Activated CD8-positive, alpha-beta memory T cell treated with anti-CD3 and anti-CD28 coated beads, Interleukin-2, amount 50 U/mL, for 1 hour (primary cell): ENCODE results near the gene TMEM140.
A peak's percentile ranks its signal among the peaks of the same experiment; 100 is the strongest.
"Not testable (repeated sequence)": the region's sequence is repeated elsewhere in the genome, so short reads cannot be mapped to it uniquely, and the experiment has no call there.

Experiments used
- DNase-seq: peaks from one replicate; pipeline ENCODE4 v3.0.0-alpha.2; 2020; ENCODE audit errors: extremely low read depth

Gene TMEM140

GRCh38 chr7:135194494-135195095, 46.7 kb downstream of the TMEM140 start:
- no peak for DNase-seq

DNA sequence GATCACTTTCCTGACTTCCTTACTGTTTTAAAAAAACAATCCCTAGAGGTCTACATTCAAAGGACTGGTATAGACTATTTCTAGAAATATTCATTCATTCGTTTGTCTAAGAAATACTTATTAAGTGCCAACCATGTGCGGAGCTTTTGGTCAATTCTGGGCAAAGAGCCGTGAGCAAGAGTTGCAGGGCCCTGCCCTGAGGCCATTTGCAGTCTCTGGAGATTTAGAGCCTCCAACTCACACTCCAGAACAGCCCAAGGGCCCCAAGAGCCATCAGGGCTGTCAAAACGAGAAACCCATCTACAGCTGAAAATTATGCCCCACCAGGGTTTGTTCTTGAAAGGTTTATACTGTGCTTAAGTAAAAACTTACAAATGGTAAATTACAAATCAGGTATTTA, 47.3 kb downstream of the TMEM140 start:
- DNase-seq: no peak

DNA sequence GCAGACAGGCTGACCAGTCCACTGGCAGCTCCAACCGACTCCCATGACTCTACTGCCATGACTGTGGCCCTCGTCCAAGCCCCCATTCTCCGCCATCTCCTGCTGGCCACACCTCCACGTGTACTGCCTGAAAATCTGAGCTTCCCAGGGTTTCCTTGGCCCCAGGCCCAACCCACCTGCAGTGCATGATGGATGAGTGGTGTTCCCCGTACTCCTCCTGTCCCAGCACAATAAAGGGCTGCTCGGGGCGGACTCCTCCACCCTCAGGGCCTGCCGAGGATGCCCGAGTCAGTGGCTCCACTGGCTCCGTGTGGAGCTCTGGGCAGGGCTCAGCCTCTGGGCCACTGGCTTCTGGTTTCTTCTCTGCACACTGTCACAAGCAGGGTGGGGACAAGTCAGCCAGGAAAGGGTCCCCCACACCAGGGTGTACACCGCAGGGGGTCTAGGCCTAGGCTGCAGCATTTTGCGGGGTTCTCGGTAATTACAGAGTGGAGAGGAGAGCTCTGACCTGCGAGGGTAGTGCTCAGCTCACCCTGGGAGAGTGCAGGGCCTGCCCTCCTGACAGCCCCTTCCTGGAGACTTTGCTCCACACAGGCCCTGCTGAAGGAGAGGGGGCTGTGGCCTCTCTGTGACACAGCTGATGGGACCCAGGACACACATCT, 48.2 kb downstream of the TMEM140 start:
- no peak for DNase-seq

DNA sequence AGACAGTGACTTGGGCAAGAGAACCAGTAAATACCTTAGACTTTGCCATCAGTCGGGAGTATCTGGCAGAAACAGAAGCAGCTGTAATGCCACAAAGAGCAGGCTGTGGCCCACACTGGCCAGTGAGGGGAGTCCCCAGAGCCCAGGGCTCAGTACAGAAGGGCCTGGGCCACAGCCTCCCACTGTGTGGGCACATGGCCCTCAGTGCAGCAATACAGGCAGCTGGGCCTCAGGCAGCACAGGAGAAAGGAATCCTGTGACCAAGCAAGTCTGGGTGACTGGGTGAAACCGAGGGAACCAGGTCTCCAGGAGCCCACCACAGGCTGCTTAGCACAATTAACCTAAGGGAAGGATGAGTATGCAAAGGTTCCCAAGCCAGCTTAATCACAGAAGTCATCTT, 49.5 kb downstream of the TMEM140 start:
- DNase-seq: no peak

- DNase-seq: no peak
Measured at GRCh38 chr7:135197906-135198655, 50.2 kb downstream of the TMEM140 start.

DNA sequence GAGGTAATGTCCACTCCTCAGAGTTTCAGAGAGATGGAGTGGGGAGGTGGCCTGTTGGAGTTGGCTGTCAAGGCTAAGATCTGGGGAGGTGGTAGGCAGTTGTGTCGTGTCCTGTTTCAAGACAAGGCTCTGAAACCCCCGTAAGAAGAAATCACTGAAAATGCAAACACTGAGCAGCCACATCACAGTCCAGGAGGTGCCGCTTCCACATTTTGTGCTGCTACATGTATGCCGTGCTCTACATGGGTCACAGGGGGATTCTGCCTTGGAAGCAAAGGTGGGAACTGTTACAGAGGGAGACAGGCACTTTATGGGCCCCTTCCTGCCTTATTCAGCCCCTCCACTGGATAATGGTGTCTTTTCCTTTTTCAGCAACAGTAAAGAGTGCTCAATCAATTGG, 51.6 kb downstream of the TMEM140 start:
- no peak for DNase-seq

DNA sequence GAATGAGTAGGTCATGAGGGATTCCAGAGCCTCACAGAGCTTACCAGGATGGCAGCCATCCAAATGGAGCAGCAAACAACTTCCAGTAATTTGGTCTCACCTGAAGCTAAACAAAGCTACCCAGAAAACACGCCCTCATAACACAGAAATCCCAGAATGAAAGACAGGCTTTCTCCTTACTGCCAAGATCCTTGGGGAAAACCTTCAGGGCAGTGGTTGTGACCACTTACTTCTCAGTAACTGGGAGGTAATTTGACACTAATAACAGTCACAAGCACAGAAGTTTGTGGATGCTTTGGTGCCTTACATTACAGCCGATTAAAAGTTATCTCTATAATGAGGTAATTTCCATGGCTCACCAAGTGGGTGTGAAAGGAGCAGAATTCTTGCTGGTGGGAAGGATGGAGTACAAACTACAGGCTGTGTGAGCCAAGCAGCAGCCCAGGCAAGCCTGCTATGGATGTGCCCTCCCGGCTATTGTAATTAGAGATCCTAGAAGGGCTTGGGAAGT, 53.0 kb downstream of the TMEM140 start:
- no peak for DNase-seq

DNA sequence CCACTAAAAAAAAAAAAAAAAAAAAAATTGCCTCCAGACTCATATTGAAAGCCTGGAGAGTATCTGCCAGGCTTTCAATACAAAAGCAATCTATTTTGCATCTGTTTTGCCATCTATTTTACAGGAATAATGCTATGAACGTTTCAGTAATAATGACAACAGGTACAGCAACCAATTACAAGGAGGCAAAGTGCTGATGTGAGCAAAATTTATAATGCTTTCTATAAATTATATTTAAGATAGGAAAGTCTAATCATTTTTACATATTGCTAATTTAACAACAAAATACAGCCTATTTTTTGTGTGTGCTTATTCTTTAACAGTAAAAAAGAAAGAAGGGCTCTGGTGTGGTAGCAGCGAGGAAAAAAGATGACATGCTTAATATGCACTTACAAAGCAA, 53.5 kb downstream of the TMEM140 start:
- DNase-seq: no peak

GRCh38 chr7:135204341-135204749, 56.5 kb downstream of the TMEM140 start:
- no peak for DNase-seq

GRCh38 chr7:135204876-135205275, 57.0 kb downstream of the TMEM140 start:
- DNase-seq: no peak

GRCh38 chr7:135205850-135206249, 58.0 kb downstream of the TMEM140 start:
- no peak for DNase-seq

DNA sequence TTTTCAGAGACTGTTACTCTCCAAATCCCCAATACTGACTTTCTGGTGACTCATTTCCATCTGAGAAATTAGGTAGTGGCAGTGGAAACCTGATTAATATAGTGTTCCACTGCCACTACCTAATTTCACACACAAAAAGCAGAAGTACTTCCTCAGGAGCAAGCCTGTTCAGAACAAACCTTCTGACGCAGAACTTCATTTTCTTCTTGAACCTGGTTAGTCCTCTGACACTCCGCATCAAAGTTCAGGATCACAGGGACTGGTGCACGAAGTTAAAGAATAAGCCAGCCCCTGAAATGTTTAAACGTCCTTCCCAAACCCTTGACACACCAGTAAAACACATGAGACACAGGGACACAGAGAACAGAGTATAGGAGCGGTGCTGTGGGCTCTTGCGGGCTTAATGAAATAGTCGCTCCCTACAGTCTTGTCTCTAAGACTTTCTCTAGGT, 59.1 kb downstream of the TMEM140 start:
- DNase-seq: no peak

GRCh38 chr7:135207406-135208101, 59.7 kb downstream of the TMEM140 start:
- no peak for DNase-seq

DNA sequence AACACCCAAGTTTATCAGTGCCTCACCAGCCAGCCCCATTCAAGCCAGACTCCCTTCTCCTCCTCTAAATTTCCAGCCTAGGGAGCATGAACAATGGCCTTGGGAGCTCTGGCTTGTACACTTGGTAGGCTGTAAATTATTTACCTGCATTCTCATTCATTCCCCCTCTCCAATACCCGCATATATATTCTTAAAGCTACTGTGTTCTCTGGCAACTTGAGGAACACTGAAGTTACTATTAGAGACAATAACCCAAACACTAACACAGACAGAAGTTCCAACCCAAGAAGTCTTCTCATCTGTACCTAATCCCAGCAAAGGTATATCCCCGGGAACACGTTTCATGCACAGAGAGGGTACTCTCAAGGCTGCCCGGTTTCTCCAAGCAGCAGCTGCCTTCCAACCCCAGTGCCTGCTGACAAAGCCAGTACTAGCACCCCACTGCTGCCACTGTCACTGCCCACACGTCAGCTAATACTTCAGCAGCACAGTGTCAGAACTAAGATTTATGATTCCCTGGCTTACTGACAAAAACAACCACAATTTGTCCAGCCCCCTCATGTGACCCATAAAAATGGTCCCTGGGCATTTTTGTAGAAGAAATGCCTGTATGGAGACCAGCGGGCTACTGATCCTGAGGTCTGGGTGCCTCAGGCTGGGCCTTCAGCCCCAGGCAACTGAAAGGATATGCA, 60.4 kb downstream of the TMEM140 start:
- no peak for DNase-seq

DNA sequence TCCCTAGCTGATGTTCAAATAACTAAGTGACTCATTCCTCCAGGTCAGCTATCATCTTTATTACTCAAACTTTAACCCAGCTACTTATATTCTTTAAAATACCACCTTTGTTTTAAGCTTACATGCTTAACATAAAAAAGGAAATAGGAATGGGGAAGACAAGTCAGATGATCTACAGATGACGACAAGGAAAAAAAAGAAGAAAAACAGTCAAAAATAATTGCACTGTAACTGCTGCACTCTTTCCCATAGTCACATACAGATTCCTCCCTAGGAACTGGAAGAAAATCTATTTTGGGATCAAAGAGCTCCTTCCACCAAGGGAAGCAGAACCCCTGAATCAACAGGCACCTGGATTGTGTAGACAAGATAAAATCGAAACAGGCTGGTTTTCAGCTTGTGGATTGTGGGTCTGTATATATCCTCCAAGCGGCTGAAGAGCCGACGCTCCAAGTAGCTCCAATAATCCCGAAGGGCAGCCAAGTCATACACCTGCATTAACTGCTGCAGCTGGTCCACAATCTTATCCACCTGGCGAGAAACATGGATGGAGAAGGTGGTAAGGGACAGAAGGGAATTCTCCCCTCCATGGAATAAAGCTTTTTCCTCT, 61.5 kb downstream of the TMEM140 start:
- no peak for DNase-seq

GRCh38 chr7:135210888-135211178, 63.0 kb downstream of the TMEM140 start:
- DNase-seq: no peak

GRCh38 chr7:135211179-135211945, 63.5 kb downstream of the TMEM140 start, which contains the start of gene WDR91:
WDR91 (minus strand) TSS chr7:135211526; CDS start chr7:135211502, 24 bp downstream.
- DNase-seq: peak; percentile 84

- not testable (repeated sequence) for DNase-seq
Measured at GRCh38 chr7:135211946-135212685, 64.2 kb downstream of the TMEM140 start.

DNA sequence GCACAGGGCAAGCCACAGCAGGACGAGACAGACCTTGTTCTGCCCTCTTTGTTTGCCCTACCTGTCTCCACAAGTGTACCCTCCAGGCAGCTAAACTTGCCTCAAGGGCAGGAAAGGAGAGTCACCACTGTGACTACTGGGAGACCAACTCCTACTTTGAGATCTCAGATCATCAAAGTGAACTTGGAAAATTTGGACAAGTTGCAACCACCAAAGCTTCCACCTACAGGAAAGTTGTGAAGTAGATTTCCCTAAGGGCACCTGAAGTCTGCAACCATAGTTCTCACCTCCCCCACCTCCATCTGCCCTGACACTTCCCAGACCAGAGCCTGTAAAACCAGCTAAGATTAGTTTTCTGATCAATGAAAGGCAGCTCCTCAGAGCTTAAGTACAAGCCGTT, 66.0 kb downstream of the TMEM140 start:
- no peak for DNase-seq

- DNase-seq: no peak
Measured at GRCh38 chr7:135215180-135215579, 67.3 kb downstream of the TMEM140 start.
